HEK293 (cell line): Measurements from ENCODE around the gene TARBP1.

Experiments
- CTCF ChIP-seq: fragments of 450-650 bp; formaldehyde crosslinking; IDR thresholded peaks from 2 replicates; pipeline ENCODE4 v1.5.1; 2016; ENCODE audit warnings: missing biosample characterization, missing genetic modification characterization
- ZNF555 ChIP-seq: fragments of 450-650 bp; formaldehyde crosslinking; conservative IDR thresholded peaks from 2 replicates; pipeline ENCODE4 v1.5.1; 2017; ENCODE audit warnings: missing biosample characterization, mild to moderate bottlenecking, missing genetic modification characterization, inconsistent platforms
- ZNF600 ChIP-seq: fragments of 450-650 bp; formaldehyde crosslinking; IDR thresholded peaks from 2 replicates; pipeline ENCODE4 v1.5.1; 2016; ENCODE audit warnings: missing biosample characterization, missing genetic modification characterization
- ZNF639 ChIP-seq: fragments of 450-650 bp; formaldehyde crosslinking; IDR thresholded peaks from 2 replicates; pipeline ENCODE4 v1.5.1; 2016; ENCODE audit warnings: missing biosample characterization, missing genetic modification characterization
- TF ChIP-seq, protein P1 (sequence below): fragments of 450-650 bp; formaldehyde crosslinking; IDR thresholded peaks from 2 replicates; pipeline ENCODE4 v1.5.1; 2016; ENCODE audit warnings: missing biosample characterization, missing genetic modification characterization
- TF ChIP-seq, protein P2 (sequence below): fragments of 450-650 bp; formaldehyde crosslinking; conservative IDR thresholded peaks from 2 replicates; pipeline ENCODE4 v1.5.1; 2016; ENCODE audit warnings: low read depth, missing biosample characterization, missing genetic modification characterization

- no peak for TF ChIP-seq ZNF639 (tag by site-specific recombination)
- TF ChIP-seq, protein P1, sequence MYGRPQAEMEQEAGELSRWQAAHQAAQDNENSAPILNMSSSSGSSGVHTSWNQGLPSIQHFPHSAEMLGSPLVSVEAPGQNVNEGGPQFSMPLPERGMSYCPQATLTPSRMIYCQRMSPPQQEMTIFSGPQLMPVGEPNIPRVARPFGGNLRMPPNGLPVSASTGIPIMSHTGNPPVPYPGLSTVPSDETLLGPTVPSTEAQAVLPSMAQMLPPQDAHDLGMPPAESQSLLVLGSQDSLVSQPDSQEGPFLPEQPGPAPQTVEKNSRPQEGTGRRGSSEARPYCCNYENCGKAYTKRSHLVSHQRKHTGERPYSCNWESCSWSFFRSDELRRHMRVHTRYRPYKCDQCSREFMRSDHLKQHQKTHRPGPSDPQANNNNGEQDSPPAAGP (tag by site-specific recombination): no peak
- TF ChIP-seq ZNF600 (tag by site-specific recombination): no peak
- TF ChIP-seq, protein P2, sequence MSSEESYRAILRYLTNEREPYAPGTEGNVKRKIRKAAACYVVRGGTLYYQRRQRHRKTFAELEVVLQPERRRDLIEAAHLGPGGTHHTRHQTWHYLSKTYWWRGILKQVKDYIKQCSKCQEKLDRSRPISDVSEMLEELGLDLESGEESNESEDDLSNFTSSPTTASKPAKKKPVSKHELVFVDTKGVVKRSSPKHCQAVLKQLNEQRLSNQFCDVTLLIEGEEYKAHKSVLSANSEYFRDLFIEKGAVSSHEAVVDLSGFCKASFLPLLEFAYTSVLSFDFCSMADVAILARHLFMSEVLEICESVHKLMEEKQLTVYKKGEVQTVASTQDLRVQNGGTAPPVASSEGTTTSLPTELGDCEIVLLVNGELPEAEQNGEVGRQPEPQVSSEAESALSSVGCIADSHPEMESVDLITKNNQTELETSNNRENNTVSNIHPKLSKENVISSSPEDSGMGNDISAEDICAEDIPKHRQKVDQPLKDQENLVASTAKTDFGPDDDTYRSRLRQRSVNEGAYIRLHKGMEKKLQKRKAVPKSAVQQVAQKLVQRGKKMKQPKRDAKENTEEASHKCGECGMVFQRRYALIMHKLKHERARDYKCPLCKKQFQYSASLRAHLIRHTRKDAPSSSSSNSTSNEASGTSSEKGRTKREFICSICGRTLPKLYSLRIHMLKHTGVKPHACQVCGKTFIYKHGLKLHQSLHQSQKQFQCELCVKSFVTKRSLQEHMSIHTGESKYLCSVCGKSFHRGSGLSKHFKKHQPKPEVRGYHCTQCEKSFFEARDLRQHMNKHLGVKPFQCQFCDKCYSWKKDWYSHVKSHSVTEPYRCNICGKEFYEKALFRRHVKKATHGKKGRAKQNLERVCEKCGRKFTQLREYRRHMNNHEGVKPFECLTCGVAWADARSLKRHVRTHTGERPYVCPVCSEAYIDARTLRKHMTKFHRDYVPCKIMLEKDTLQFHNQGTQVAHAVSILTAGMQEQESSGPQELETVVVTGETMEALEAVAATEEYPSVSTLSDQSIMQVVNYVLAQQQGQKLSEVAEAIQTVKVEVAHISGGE (tag by site-specific recombination): no peak
- no peak for TF ChIP-seq CTCF (tag by site-specific recombination)
- TF ChIP-seq ZNF555 (tag by site-specific recombination): no peak
Measured at GRCh38 chr1:234388094-234388493, 90.9 kb downstream of the TARBP1 start.
